Lung microvascular endothelial cell (primary cell): ENCODE results near the gene SPDYC. TPM values are rescaled to one million over a fixed set of nuclear protein-coding genes. Genes with fewer than 3 reads are reported as not detected.
"Not testable (repeated sequence)": the region's sequence is repeated elsewhere in the genome, so short reads cannot be mapped to it uniquely, and the experiment has no call there.

Experiments used
- DNase-seq, 2 donors: peaks; one replicate each; pipeline versions ENCODE4 v3.0.0 to v3.0.0-alpha.2; 2010; ENCODE audit warnings: low read depth in 2 of 2
- total RNA-seq: library from RNA; depleted of rRNA; stranded (reverse); fragments of >200 nt; gene quantifications from 2 replicates; pipeline ENCODE4 v1.2.1, GENCODE V29; 2014

SPDYC gene
- total RNA-seq, 1 donor from 2014 or later: not detected

GRCh38 chr11:65134240-65134951 is 35.6 kb upstream of the SPDYC start, which contains the start of gene SYVN1:
Gene SYVN1, minus strand, starts transcription at chr11:65134519. Its CDS starts 918 bp downstream, at chr11:65133601.
- peak; percentile 90 to 93 for DNase-seq

- peak; percentile 97 to 98 for DNase-seq
Observed at GRCh38 chr11:65134952-65135632, 34.9 kb upstream of the SPDYC start.

GRCh38 chr11:65135633-65136145 is 34.3 kb upstream of the SPDYC start:
- DNase-seq: no peak

- no peak for DNase-seq
Observed at GRCh38 chr11:65136515-65137096, 33.4 kb upstream of the SPDYC start.

GRCh38 chr11:65141896-65142494 is 28.0 kb upstream of the SPDYC start:
- no peak for DNase-seq

GRCh38 chr11:65147352-65148075 is 22.5 kb upstream of the SPDYC start:
- DNase-seq: no peak

GRCh38 chr11:65148657-65149056 is 21.4 kb upstream of the SPDYC start:
- no peak for DNase-seq

GRCh38 chr11:65150131-65150508 is 19.9 kb upstream of the SPDYC start:
- not testable (repeated sequence) for DNase-seq

GRCh38 chr11:65150509-65151299 is 19.3 kb upstream of the SPDYC start:
- peak in 1 of 2 donors; percentile 80 for DNase-seq

- no peak for DNase-seq
Observed at GRCh38 chr11:65151331-65151899, 18.6 kb upstream of the SPDYC start.

- no peak for DNase-seq
Observed at GRCh38 chr11:65152122-65152521, 17.9 kb upstream of the SPDYC start.

- no peak for DNase-seq
Observed at GRCh38 chr11:65156256-65156655, 13.8 kb upstream of the SPDYC start.

GRCh38 chr11:65156926-65157325 is 13.1 kb upstream of the SPDYC start:
- no peak for DNase-seq

GRCh38 chr11:65157336-65157735 is 12.7 kb upstream of the SPDYC start:
- DNase-seq: no peak

- no peak for DNase-seq
Observed at GRCh38 chr11:65159012-65159411, 11.0 kb upstream of the SPDYC start.

GRCh38 chr11:65160643-65161042 is 9.4 kb upstream of the SPDYC start:
- DNase-seq: no peak

GRCh38 chr11:65163684-65164083 is 6.3 kb upstream of the SPDYC start:
- DNase-seq: no peak

GRCh38 chr11:65165410-65166317 is 4.4 kb upstream of the SPDYC start:
- DNase-seq: no peak

- DNase-seq: no peak
Observed at GRCh38 chr11:65166893-65167292, 3.1 kb upstream of the SPDYC start.
